Neural cell (in vitro differentiated cells): Measurements from ENCODE around the gene PHACTR1. TPM values are rescaled to one million over a fixed set of nuclear protein-coding genes. Genes with fewer than 3 reads are reported as not detected.

Source experiments
- H2AFZ ChIP-seq: fragments of 200-600, 300-800 bp; sonication (generic), shearing (Covaris generic); 2 replicates; pipeline ENCODE4 v1.6.0; 2014; ENCODE audit warnings: low read depth, mild to moderate bottlenecking, antibody characterized with exemption, low read length, moderate library complexity
- H3F3A ChIP-seq: fragments of 200-600 bp; shearing (Covaris generic); 2 replicates; pipeline ENCODE4 v1.6.1; 2016; ENCODE audit warnings: mild to moderate bottlenecking, moderate library complexity, mixed read lengths, antibody characterized with exemption, low read length; ENCODE audit not compliant: insufficient read depth, poor library complexity, severe bottlenecking
- H3K27ac ChIP-seq: fragments of 200-600, 300-800 bp; sonication (generic), shearing (Covaris generic); 2 replicates; pipeline ENCODE4 v1.5.1; 2014; ENCODE audit warnings: mild to moderate bottlenecking, low read length, moderate library complexity
- H3K27me3 ChIP-seq: fragments of 300-800, 200-600 bp; sonication (generic), shearing (Covaris generic); 2 replicates; pipeline ENCODE4 v1.6.0; 2014; ENCODE audit warnings: mild to moderate bottlenecking, low read depth, low read length, moderate library complexity; ENCODE audit not compliant: insufficient read depth
- H3K36me3 ChIP-seq: fragments of 300-800, 200-600 bp; sonication (generic), shearing (Covaris generic); 2 replicates; pipeline ENCODE4 v1.5.1; 2014; ENCODE audit warnings: mild to moderate bottlenecking, antibody characterized with exemption, low read length, moderate library complexity; ENCODE audit not compliant: insufficient read depth
- H3K4me2 ChIP-seq: fragments of 300-800, 200-600 bp; sonication (generic), shearing (Covaris generic); 2 replicates; pipeline ENCODE4 v1.6.0; 2014; ENCODE audit warnings: mild to moderate bottlenecking, low read length
- H3K4me3 ChIP-seq: fragments of 300-800, 200-600 bp; sonication (generic), shearing (Covaris generic); 2 replicates; pipeline ENCODE4 v1.5.1; 2014; ENCODE audit warnings: mild to moderate bottlenecking, low read length, moderate library complexity
- H3K79me2 ChIP-seq: fragments of 200-600 bp; shearing (Covaris generic); replicated peaks from 2 replicates; pipeline ENCODE4 v1.6.0; 2014; ENCODE audit warnings: mild to moderate bottlenecking, low read length, moderate library complexity; ENCODE audit not compliant: insufficient read depth
- H3K9ac ChIP-seq: fragments of 300-800, 200-600 bp; sonication (generic), shearing (Covaris generic); 2 replicates; pipeline ENCODE4 v1.6.1; 2016; ENCODE audit warnings: mild to moderate bottlenecking, low read length, mixed read lengths
- H3K9me2 ChIP-seq: fragments of 200-600 bp; shearing (Covaris generic); 2 replicates; pipeline ENCODE4 v1.6.1; 2016; ENCODE audit warnings: mild to moderate bottlenecking, low read length, mixed read lengths; ENCODE audit not compliant: insufficient read depth
- H3K9me3 ChIP-seq: fragments of 200-600, 300-800 bp; sonication (generic), shearing (Covaris generic); 2 replicates; pipeline ENCODE4 v1.6.1; 2016; ENCODE audit warnings: mild to moderate bottlenecking, mixed run types, low read length, moderate library complexity, mixed read lengths
- H4K20me1 ChIP-seq: fragments of 200-600 bp; shearing (Covaris generic); 2 replicates; pipeline ENCODE4 v1.6.1; 2016; ENCODE audit warnings: mild to moderate bottlenecking, mixed run types; ENCODE audit not compliant: insufficient read depth
- CTCF ChIP-seq: fragments of 450-650 bp; IDR thresholded peaks from 2 replicates; pipeline ENCODE4 v1.5.1; 2014; ENCODE audit warnings: antibody characterized with exemption, mild to moderate bottlenecking, moderate library complexity; ENCODE audit not compliant: poor library complexity, severe bottlenecking
- EP300 ChIP-seq: fragments of 450-650 bp; conservative IDR thresholded peaks from 2 replicates; pipeline ENCODE4 v1.6.1; 2014; ENCODE audit warnings: antibody characterized with exemption, mild to moderate bottlenecking, moderate library complexity; ENCODE audit not compliant: poor library complexity, severe bottlenecking
- EZH2 ChIP-seq: fragments of 200-600, 300-800 bp; shearing (Covaris generic), sonication (generic); IDR thresholded peaks from 2 replicates; pipeline ENCODE4 v1.6.1; 2014; ENCODE audit warnings: antibody characterized with exemption, low read length, borderline replicate concordance, mild to moderate bottlenecking; ENCODE audit not compliant: insufficient read depth, poor library complexity, severe bottlenecking
- MXI1 ChIP-seq: fragments of 450-650 bp; conservative IDR thresholded peaks from 2 replicates; pipeline ENCODE4 v1.6.1; 2014; ENCODE audit warnings: antibody characterized with exemption, mild to moderate bottlenecking; ENCODE audit not compliant: poor library complexity, severe bottlenecking
- POLR2AphosphoS5 ChIP-seq: IDR thresholded peaks from 2 replicates; pipeline ENCODE4 v1.6.1; 2012
- RAD21 ChIP-seq: fragments of 450-650 bp; conservative IDR thresholded peaks from 2 replicates; pipeline ENCODE4 v1.6.1; 2014; ENCODE audit warnings: antibody characterized with exemption, mild to moderate bottlenecking, moderate library complexity
- REST ChIP-seq: IDR thresholded peaks from 2 replicates; pipeline ENCODE4 v1.6.1; 2012; ENCODE audit warnings: borderline replicate concordance
- SMC3 ChIP-seq: fragments of 450-650 bp; conservative IDR thresholded peaks from 2 replicates; pipeline ENCODE4 v1.6.1; 2014; ENCODE audit warnings: antibody characterized with exemption, mild to moderate bottlenecking, moderate library complexity; ENCODE audit not compliant: poor library complexity
- TAF1 ChIP-seq: IDR thresholded peaks from 2 replicates; pipeline ENCODE4 v1.6.1; 2012; ENCODE audit warnings: low read depth
- polyA plus RNA-seq: library from polyadenylated mRNA; depleted of rRNA; stranded (reverse); fragments of >200 nt; gene quantifications from 2 replicates; pipeline ENCODE4 v1.2.3, GENCODE V29; 2014

Gene PHACTR1
- polyA plus RNA-seq, 1 donor from 2014 or later, result 7.8 TPM

DNA sequence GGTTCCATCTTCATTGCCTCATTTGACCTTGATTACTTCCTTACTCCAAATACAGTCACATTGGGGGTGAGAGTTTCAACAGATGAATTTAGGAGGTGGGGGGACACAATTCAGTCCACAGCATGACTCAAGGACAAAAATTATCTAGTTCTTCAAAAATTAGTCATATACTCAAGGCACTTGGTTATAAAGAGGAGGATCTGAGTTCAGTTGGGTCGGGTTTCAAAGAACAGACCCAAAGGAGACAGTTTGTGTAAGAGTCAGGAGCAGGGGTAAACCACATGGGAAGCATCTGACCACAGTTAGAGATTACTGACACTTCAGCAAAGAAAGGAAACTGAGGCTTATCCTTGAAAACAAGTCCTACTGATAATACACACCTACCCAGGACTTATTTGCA is 473.8 kb downstream of the PHACTR1 start:
- H3F3A ChIP-seq, result no peaks in the 10 kb centered on the region
- H4K20me1 ChIP-seq, result no peaks in the 10 kb centered on the region
- H3K9me3 ChIP-seq, result no peaks in the 10 kb centered on the region
- no peak overlapping the region for H3K4me3 ChIP-seq
- TF ChIP-seq TAF1 (no peak), REST (no peak), EP300 (no peak), MXI1 (no peak), POLR2AphosphoS5 (no peak), RAD21 (no peak), CTCF (no peak), EZH2 (no peak), SMC3 (no peak)
- no peaks in the 10 kb centered on the region for H3K9me2 ChIP-seq
- H3K36me3 ChIP-seq, result no peaks in the 10 kb centered on the region
- no peak overlapping the region for H3K9ac ChIP-seq
- H3K27ac ChIP-seq, result no peak overlapping the region
- H3K27me3 ChIP-seq, result no peaks in the 10 kb centered on the region
- H2AFZ ChIP-seq, result no peak overlapping the region
- no peaks in the 10 kb centered on the region for H3K79me2 ChIP-seq
- no peak overlapping the region for H3K4me2 ChIP-seq

GRCh38 chr6:13191461-13191860 is 474.9 kb downstream of the PHACTR1 start:
- TF ChIP-seq SMC3, result no peak
- TF ChIP-seq EZH2, result no peak
- no peak for TF ChIP-seq POLR2AphosphoS5
- TF ChIP-seq TAF1, result no peak
- TF ChIP-seq EP300, result no peak
- TF ChIP-seq REST, result no peak
- TF ChIP-seq RAD21, result no peak
- TF ChIP-seq MXI1, result no peak
- TF ChIP-seq CTCF, result no peak
- H4K20me1 ChIP-seq, result no peaks in the 10 kb centered on the region

More at GRCh38 chr6:13191461-13191860, 474.9 kb downstream of the PHACTR1 start:
- no peaks in the 10 kb centered on the region for H3K79me2 ChIP-seq
- H3K27me3 ChIP-seq, result no peaks in the 10 kb centered on the region
- H3K27ac ChIP-seq, result no peak overlapping the region
- no peak overlapping the region for H3K4me3 ChIP-seq
- no peak overlapping the region for H3K4me2 ChIP-seq
- H3K9me2 ChIP-seq, result no peaks in the 10 kb centered on the region
- H2AFZ ChIP-seq, result no peak overlapping the region
- H3F3A ChIP-seq, result no peaks in the 10 kb centered on the region
- H3K9me3 ChIP-seq, result no peaks in the 10 kb centered on the region
- no peaks in the 10 kb centered on the region for H3K36me3 ChIP-seq
- H3K9ac ChIP-seq, result no peak overlapping the region
